ENCODE measurements around the gene PYGB.
A peak's percentile ranks its signal among the peaks of the same experiment; 100 is the strongest.
"Not testable (repeated sequence)": the region's sequence is repeated elsewhere in the genome, so short reads cannot be mapped to it uniquely, and the experiment has no call there.

PYGB gene

GRCh38 chr20:25325997-25326396 is 78.1 kb downstream of the PYGB start:
- Histone ChIP-seq H3K4me2 (peak overlapping the region in 4 of 11 experiments; percentile 28 to 90 (median 54); a peak in 7 of 22 replicates), H3K4me3 (no peak overlapping the region), H4K20me1 (peaks cover 0 to 38% (median 0%) of the 10 kb centered on the region in 11 experiments; a peak in 5 of 22 replicates), H3K9ac (no peak overlapping the region), H3K27me3 (no peaks in the 10 kb centered on the region), H3K36me3 (peaks cover 14 to 44% (median 30%) of the 10 kb centered on the region in 11 experiments), H3K9me3 (replicated peaks in 1 of 11) (no peaks in the 10 kb centered on the region; a peak in 1 of 22 replicates), H3K4me1 (peaks cover 20 to 87% (median 31%) of the 10 kb centered on the region in 10 experiments), H3K27ac (no peak overlapping the region)
- TF ChIP-seq Cebpa-rat (IDR thresholded peaks at IDR 0.05), result no peak

- H3K27me3 ChIP-seq, result no peaks in the 10 kb centered on the region
- peaks cover 6 to 28% (median 21%) of the 10 kb centered on the region in 11 experiments; a peak in 21 of 22 replicates for H3K36me3 ChIP-seq
- peaks cover 0 to 38% (median 0%) of the 10 kb centered on the region in 11 experiments; a peak in 5 of 22 replicates for H4K20me1 ChIP-seq
- no peaks in the 10 kb centered on the region; a peak in 1 of 22 replicates for H3K9me3 ChIP-seq (replicated peaks in 1 of 11)
- TF ChIP-seq Cebpa-rat (IDR thresholded peaks at IDR 0.05), result no peak
- no peak overlapping the region for H3K9ac ChIP-seq
- peaks cover 14 to 73% (median 25%) of the 10 kb centered on the region in 10 experiments for H3K4me1 ChIP-seq
- no peak overlapping the region for H3K27ac ChIP-seq
- H3K4me2 ChIP-seq, result 0 out of 22 replicates have a peak overlapping the region, but pooled peaks of 1 of the 11 experiments have one; percentile 1
- no peak overlapping the region for H3K4me3 ChIP-seq
Observed at GRCh38 chr20:25327521-25328235, 79.8 kb downstream of the PYGB start.

GRCh38 chr20:25328954-25329498 is 81.1 kb downstream of the PYGB start:
- no peak for TF ChIP-seq Cebpa-rat (IDR thresholded peaks at IDR 0.05)
- no peak overlapping the region for H3K9ac ChIP-seq

GRCh38 chr20:25334972-25335371 is 87.1 kb downstream of the PYGB start:
- not testable (repeated sequence) for H3K9ac ChIP-seq; H3K27ac ChIP-seq; H3K4me2 ChIP-seq; H3K4me3 ChIP-seq; H3K4me1 ChIP-seq; H3K9me3 ChIP-seq (replicated peaks in 1 of 11); H3K27me3 ChIP-seq
- peaks cover 0 to 28% (median 5%) of the 10 kb centered on the region in 11 experiments; a peak in 7 of 22 replicates for H4K20me1 ChIP-seq
- peaks cover 21 to 34% (median 26%) of the 10 kb centered on the region in 11 experiments; a peak in 21 of 22 replicates for H3K36me3 ChIP-seq

More at GRCh38 chr20:25328954-25329498, 81.1 kb downstream of the PYGB start:
- Histone ChIP-seq H4K20me1 (peaks cover 0 to 38% (median 0%) of the 10 kb centered on the region in 11 experiments; a peak in 5 of 22 replicates), H3K36me3 (peaks cover 0 to 15% (median 9%) of the 10 kb centered on the region in 11 experiments; a peak in 9 of 22 replicates), H3K9me3 (replicated peaks in 1 of 11) (no peaks in the 10 kb centered on the region; a peak in 1 of 22 replicates), H3K4me1 (peaks cover 11 to 59% (median 18%) of the 10 kb centered on the region in 10 experiments), H3K4me2 (peak overlapping the region in 1 of 11 experiments; percentile 40; a peak in 1 of 22 replicates), H3K27ac (no peak overlapping the region), H3K27me3 (no peaks in the 10 kb centered on the region), H3K4me3 (no peak overlapping the region)

GRCh38 chr20:25336561-25337422 is 88.9 kb downstream of the PYGB start:
- no peak overlapping the region for H3K4me3 ChIP-seq
- no peaks in the 10 kb centered on the region for H3K27me3 ChIP-seq
- H4K20me1 ChIP-seq, result peaks cover 0 to 45% (median 17%) of the 10 kb centered on the region in 11 experiments; a peak in 14 of 22 replicates
- H3K9me3 ChIP-seq (replicated peaks in 1 of 11), result peaks cover 0 to 6% (median 0%) of the 10 kb centered on the region in 11 experiments; a peak in 4 of 22 replicates
- no peak for TF ChIP-seq Cebpa-rat (IDR thresholded peaks at IDR 0.05)
- H3K4me2 ChIP-seq, result no peak overlapping the region
- H3K4me1 ChIP-seq, result peaks cover 0 to 16% (median 5%) of the 10 kb centered on the region in 10 experiments; a peak in 7 of 20 replicates
- H3K36me3 ChIP-seq, result peaks cover 21 to 34% (median 26%) of the 10 kb centered on the region in 11 experiments; a peak in 21 of 22 replicates
- no peak overlapping the region for H3K27ac ChIP-seq
- no peak overlapping the region for H3K9ac ChIP-seq

GRCh38 chr20:25338112-25339023 is 90.5 kb downstream of the PYGB start:
- Histone ChIP-seq H3K4me1 (peaks cover 0 to 17% (median 5%) of the 10 kb centered on the region in 10 experiments; a peak in 8 of 20 replicates), H3K4me3 (no peak overlapping the region), H3K27ac (no peak overlapping the region), H3K4me2 (peak overlapping the region in 1 of 11 experiments; percentile 13; a peak in 1 of 22 replicates), H3K27me3 (no peaks in the 10 kb centered on the region), H3K36me3 (peaks cover 22 to 34% (median 27%) of the 10 kb centered on the region in 11 experiments; a peak in 21 of 22 replicates), H3K9ac (peak overlapping the region in 2 of 11 experiments; percentile 16 to 30; a peak in 2 of 22 replicates), H3K9me3 (replicated peaks in 1 of 11) (peaks cover 0 to 10% (median 4%) of the 10 kb centered on the region in 11 experiments; a peak in 9 of 22 replicates), H4K20me1 (peaks cover 0 to 53% (median 19%) of the 10 kb centered on the region in 11 experiments; a peak in 14 of 22 replicates)
- no peak for TF ChIP-seq Cebpa-rat (IDR thresholded peaks at IDR 0.05)

- no peak for TF ChIP-seq Cebpa-rat (IDR thresholded peaks at IDR 0.05)
- Histone ChIP-seq H3K36me3 (peaks cover 23 to 38% (median 29%) of the 10 kb centered on the region in 11 experiments; a peak in 21 of 22 replicates), H3K4me3 (no peak overlapping the region), H3K4me2 (no peak overlapping the region), H4K20me1 (peaks cover 0 to 57% (median 19%) of the 10 kb centered on the region in 11 experiments; a peak in 14 of 22 replicates), H3K4me1 (peaks cover 0 to 17% (median 9%) of the 10 kb centered on the region in 10 experiments; a peak in 9 of 20 replicates), H3K27ac (no peak overlapping the region), H3K9me3 (replicated peaks in 1 of 11) (peaks cover 0 to 16% (median 6%) of the 10 kb centered on the region in 11 experiments; a peak in 10 of 22 replicates), H3K9ac (no peak overlapping the region), H3K27me3 (no peaks in the 10 kb centered on the region)
Observed at GRCh38 chr20:25339608-25340007, 91.7 kb downstream of the PYGB start.
